Thyroid gland (tissue), 4 donors: Measurements from ENCODE around the gene HDAC5.

Source experiments
- POLR2A ChIP-seq, 2 donors: fragments of 450-650 bp; IDR thresholded peaks; one replicate each; pipeline ENCODE4 v1.6.1; 2017; ENCODE audit warnings: antibody characterized with exemption in 2 of 2, mild to moderate bottlenecking in 2 of 2, moderate library complexity in 1 of 2
- TF ChIP-seq, protein P1 (sequence below), 6 experiments: fragments of 200-600 bp in 3 of 6; fragments of 450-650 bp in 3 of 6; sonication (generic) in 3 of 6; IDR thresholded peaks; one replicate each; pipeline ENCODE4 v1.5.1; 2016 to 2019; ENCODE audit warnings: antibody characterized with exemption in 6 of 6, mild to moderate bottlenecking in 2 of 6, inconsistent platforms in 1 of 6, moderate library complexity in 1 of 6

DNA sequence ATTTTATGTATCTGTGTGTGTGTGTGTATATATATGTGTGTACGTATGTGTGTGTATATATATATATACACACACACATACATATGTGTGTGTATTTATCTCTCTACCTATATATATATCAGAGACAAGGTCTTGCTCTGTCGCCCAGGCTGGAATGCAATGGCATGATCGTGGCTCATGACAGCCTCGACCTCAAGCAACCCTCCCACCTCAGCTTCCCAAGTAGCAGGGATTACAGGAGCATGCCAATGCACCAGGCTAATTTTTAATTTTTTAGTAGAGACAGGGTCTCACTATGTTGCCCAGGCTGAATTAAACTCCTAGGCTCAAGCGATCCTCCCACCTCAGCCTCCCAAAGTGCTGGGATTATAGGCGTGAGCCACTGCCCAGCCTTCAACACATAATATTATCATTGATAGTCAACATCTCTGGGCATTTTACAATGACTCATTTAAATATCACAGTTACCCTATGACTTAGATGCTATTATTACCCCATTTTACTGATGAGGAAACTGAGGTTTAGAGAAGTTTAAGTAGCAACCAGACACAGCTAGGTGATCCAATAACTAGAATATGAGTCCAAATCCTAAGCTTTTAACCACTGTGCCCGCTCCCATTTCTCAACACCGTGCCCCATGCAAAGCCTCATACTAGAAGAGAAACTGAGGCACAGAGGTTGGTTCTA lies 28.6 kb downstream of the HDAC5 start:
- no peak for TF ChIP-seq POLR2A (IDR thresholded peaks at IDR 0.05)
- TF ChIP-seq, protein P1, sequence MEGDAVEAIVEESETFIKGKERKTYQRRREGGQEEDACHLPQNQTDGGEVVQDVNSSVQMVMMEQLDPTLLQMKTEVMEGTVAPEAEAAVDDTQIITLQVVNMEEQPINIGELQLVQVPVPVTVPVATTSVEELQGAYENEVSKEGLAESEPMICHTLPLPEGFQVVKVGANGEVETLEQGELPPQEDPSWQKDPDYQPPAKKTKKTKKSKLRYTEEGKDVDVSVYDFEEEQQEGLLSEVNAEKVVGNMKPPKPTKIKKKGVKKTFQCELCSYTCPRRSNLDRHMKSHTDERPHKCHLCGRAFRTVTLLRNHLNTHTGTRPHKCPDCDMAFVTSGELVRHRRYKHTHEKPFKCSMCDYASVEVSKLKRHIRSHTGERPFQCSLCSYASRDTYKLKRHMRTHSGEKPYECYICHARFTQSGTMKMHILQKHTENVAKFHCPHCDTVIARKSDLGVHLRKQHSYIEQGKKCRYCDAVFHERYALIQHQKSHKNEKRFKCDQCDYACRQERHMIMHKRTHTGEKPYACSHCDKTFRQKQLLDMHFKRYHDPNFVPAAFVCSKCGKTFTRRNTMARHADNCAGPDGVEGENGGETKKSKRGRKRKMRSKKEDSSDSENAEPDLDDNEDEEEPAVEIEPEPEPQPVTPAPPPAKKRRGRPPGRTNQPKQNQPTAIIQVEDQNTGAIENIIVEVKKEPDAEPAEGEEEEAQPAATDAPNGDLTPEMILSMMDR (IDR thresholded peaks at IDR 0.05), result no peak
